Ureter (tissue), 1 donor: ENCODE data around the gene VPS35L. TPM values are rescaled to one million over a fixed set of nuclear protein-coding genes. Genes with fewer than 3 reads are reported as not detected.
"Not testable (repeated sequence)": the region's sequence is repeated elsewhere in the genome, so short reads cannot be mapped to it uniquely, and the experiment has no call there.

Experiments
- DNase-seq: peaks from one replicate; pipeline ENCODE4 v3.0.0-alpha.2; 2020; ENCODE audit warnings: low spot score
- total RNA-seq: library from RNA; stranded (reverse); gene quantifications from one replicate; pipeline ENCODE4 v1.2.4, GENCODE V29; 2023
- donor health status: DM: yes; HTN: yes; CAD: no.

The VPS35L gene
- total RNA-seq, 1 donor from 2014 or later = 76.4 TPM

GRCh38 chr16:19711643-19712042, 156.1 kb downstream of the VPS35L start:
- DNase-seq = no peak

- DNase-seq = no peak
These were observed 157.0 kb downstream of the VPS35L start for GRCh38 chr16:19712418-19713058.

- DNase-seq = no peak
These were observed 158.2 kb downstream of the VPS35L start for GRCh38 chr16:19713697-19714096.

DNA sequence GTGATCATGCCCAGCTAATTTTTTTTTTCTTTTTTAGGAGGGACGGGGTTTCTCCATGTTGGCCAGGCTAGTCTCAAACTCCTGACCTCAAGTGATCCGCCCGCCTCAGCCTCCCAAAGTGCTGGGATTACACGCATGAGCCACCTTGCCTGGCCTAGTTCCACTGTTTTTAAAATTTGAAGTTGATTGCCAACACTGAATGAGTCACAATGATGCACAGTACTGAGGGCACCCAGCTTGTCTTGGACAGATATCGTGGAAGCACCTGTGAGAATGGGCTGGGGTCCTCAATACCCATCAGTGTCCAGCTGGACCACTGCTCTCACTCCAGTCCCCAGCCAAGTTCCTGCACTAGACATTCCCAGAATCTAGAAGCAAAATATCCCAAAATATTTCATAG, 160.1 kb downstream of the VPS35L start:
- no peak for DNase-seq

DNA sequence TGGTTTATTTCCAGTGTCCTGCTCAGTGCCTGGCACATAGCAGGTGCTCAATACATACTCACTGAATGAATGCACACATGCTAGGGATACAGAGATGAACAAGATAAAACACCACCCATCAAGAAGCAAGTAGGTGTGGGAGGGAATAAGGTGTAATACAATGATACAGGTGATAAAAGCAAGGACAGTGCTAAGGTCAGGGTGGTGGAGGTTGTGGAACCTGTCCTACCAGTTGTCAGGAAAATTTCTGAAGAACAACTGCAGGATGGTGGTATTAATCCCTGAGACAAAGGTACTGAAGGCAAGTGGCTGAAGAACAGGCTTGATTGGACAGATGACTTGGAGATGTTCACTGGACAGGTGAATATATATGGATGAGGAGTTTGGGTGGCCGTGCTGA, 160.7 kb downstream of the VPS35L start:
- no peak for DNase-seq

GRCh38 chr16:19716728-19717127, 161.2 kb downstream of the VPS35L start:
- not testable (repeated sequence) for DNase-seq

DNA sequence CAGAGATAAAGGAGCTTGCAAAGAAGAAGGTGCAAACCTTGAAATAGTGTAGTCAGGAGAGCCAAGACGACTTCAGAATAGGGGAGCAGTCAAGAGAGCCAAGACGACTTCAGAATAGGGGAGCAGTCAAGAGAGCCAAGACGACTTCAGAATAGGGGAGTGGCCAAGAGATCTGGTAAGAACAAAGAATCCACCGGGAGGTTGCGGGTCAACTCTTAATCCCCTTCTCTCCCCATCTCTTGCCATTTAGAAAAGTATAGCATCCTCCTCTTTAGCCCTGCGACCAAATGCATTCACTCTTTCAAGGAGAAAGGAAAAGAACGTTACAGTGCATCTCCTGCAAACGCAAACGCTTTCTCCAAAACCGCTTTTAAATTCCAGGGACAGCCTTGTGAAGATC, 161.8 kb downstream of the VPS35L start:
- no peak for DNase-seq

DNA sequence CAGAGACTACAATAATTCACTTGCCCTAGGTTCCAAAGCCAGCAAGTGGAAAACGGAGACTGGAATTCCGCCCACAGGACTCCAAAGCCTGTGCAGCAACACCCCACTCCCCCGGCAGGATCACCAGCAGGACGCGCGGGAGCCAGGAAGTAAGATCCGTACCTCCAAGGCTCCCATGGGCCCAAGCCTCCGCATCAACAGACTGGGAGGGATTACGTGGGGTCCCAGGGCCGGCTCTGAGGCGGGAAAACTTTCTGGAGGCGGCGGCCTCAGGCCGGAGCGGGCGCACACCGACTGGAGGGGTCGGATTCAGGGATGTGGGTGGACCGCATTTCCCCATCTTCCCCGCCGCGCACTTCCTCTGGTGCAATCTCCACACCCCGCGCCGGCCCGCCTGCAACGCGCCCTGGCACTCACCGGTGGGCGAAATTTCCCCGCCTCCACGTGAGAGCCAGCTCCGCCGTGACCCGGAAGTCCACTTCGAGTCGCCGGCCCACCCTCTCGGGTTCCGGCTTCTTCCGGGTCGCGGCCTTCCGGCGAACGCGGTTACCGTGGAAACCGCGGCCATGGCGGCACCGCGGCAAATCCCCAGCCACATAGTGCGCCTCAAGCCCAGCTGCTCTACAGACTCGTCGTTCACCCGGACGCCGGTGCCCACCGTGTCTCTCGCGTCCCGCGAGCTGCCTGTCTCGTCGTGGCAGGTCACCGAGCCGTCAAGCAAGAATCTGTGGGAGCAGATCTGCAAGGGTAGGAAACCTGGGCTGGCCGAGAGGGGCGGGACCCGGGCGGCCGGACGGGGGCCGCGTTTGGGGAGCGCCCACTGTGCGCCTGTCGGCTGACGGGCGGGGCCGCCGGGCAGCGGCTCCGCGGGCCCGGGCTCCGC, 162.5 kb downstream of the VPS35L start, which contains the start of the genes IQCK and KNOP1:
TSS of gene IQCK (plus strand) at position 531 of the 883 bp plus-strand sequence. CDS start at position 567, 36 bp downstream.
TSS of gene KNOP1 (minus strand) at position 487 of the 883 bp plus-strand sequence. CDS start 3,192 bp downstream, outside the sequence.
- peak; percentile 88 for DNase-seq

DNA sequence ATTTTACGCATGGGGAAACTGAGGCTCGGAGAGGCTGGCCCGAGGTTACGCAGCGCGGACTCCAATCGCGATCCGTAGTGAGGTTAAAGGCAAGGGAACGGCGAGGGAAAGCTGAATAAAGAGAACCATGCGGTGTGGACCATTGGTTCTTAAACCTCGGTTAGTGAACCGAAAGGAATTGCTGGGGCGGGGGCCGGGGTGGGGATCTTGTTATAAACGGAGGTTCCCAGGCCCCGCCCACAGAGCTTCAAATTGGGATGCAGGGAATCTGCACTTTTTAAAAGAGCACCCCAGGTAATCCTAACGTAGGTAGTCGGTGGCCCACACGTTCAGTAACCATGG, 163.1 kb downstream of the VPS35L start:
- no peak for DNase-seq

- no peak for DNase-seq
These were observed 166.9 kb downstream of the VPS35L start for GRCh38 chr16:19722269-19722952.

DNA sequence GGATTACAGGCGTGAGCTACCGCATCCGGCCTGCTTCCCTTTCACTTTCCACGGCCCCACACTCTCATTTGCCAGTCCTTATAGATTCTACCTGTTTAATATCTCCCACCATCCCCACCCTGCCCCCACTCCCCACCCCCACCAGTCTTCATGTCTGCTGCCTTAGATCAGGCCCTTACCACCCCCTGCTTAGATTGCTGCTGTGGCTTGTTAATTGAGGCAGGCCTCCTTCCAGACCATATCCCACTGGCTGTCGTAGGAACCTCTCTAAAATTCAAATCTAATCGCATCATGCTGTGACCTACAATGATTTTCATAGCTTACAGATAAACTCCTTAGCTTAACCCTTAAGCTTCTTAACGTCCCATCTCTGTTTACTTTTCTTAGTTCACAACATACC, 167.5 kb downstream of the VPS35L start:
- no peak for DNase-seq

- no peak for DNase-seq
These were observed 173.1 kb downstream of the VPS35L start for GRCh38 chr16:19728636-19728965.

DNA sequence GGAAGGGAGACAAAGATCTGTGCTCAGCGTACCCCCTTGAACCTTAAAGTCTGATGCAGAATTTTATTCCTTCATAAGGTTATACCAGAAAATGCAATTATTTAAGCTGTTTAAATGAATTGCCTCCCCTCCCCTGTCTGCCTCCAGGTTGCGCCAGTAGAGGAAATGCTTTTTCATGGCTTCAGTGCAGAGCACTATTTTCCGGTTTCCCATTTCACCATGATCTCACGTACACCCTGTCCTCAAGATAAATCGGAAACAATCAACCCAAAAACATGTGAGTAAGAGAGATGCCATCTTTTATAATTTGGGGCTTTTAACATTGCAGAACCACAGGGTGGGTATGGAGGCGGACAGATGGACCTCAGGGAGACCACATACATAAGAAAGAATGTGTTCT, 178.0 kb downstream of the VPS35L start:
- no peak for DNase-seq

- DNase-seq = no peak
These were observed 179.8 kb downstream of the VPS35L start for GRCh38 chr16:19735074-19735867.

- no peak for DNase-seq
These were observed 182.0 kb downstream of the VPS35L start for GRCh38 chr16:19737306-19738038.

DNA sequence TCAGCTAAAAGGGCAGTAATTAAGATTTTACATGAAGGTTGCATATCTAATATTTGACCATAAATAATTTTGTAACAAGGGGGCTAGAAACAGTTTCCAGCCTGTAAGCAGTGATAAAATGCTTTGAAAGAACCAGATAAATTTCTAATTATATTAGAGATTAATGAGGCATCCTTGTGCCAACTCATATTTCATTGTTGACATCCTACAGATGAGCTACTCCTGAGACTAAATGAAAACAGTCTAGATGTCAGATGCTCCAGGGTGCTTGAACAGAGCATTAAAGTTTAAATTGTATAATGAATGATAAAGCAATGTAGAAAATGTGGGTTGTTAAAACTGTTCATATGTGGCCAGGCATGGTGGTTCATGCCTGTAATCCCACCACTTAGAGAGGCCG, 185.9 kb downstream of the VPS35L start:
- no peak for DNase-seq

GRCh38 chr16:19743816-19744159, 188.3 kb downstream of the VPS35L start:
- DNase-seq = no peak

DNA sequence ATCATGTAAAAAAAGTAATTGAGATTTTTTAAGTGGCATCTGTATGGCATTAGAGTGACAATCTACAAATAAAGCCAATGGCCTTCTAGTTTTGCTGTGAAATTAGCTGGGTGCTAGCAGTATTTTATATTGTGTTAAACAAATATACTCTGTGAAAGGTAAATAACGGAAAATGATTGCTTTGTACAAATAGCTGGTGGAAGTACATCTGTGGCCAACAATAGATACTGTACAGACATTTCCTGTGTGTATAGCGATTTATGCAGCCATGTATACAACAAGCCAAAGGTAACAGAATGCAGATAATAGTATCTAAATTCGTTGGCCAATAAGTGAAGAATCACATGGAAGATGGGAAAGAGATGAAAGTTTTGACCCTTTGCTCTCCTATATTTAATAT, 189.2 kb downstream of the VPS35L start:
- no peak for DNase-seq

GRCh38 chr16:19745286-19746010, 189.9 kb downstream of the VPS35L start:
- no peak for DNase-seq

- DNase-seq = no peak
These were observed 191.1 kb downstream of the VPS35L start for GRCh38 chr16:19746561-19746960.
